ACHN (cell line): ENCODE results near the gene SPATA33.
A peak's percentile ranks its signal among the peaks of the same experiment; 100 is the strongest.

Experiments used
- DNase-seq: peaks from one replicate; pipeline ENCODE4 v3.0.0-alpha.2; 2015
- in situ Hi-C: cut with HindIII; loops from 2 replicates; pipeline ENCODE4 v1.10.0; 2017; ENCODE audit warnings: low sequenced_read_pairs, low pct_ligation_motif_present, low pct_unique_long_range_greater_than_20kb

SPATA33 gene

DNA sequence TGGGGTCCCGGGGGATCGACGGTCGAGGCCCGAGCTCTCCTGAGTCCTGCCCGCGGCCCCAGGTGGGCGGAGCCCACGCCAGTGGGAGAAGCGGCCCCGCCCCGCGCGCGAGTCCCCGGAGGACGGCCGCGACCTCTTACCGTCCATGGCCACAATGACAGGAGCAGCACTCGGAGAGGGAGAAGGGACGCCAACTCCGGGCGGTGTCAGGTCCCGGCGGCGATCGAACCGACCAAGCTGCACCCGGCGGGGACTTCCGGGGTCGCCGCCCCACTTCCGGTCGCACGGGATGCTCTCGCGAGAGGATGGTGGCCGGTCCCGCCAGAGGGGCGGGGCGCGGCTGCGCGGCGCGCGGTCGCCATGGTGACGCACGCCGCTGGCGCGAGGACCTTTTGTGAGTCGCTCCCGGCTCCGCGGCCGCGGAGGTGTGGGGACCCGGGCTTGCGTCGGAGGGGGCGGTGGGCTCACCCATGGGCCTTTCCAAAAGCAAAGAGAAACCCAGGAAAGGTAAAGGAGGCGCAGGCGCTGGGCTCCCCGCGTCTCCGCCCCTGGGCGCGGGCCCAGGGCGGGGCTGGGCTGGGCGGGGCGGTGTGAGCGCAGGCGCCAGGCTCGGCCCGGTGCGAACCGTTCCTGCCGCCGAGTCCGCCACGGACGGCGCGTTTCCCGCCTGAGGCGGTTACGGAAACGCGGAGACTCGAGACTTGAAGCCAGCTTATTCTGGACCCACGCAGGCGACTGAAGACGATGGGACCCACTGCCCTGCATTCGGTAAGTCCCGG is at the start of gene SPATA33, which contains the start of gene CHMP1A:
TSS of gene SPATA33 (plus strand) at position 395 of the 779 bp plus-strand sequence. CDS start at position 471, 76 bp downstream.
TSS of gene CHMP1A (minus strand) at position 267 of the 779 bp plus-strand sequence. CDS start at position 147, 120 bp downstream.
- DNase-seq = peak; percentile 93
- in situ Hi-C loops = no loop called here

DNA sequence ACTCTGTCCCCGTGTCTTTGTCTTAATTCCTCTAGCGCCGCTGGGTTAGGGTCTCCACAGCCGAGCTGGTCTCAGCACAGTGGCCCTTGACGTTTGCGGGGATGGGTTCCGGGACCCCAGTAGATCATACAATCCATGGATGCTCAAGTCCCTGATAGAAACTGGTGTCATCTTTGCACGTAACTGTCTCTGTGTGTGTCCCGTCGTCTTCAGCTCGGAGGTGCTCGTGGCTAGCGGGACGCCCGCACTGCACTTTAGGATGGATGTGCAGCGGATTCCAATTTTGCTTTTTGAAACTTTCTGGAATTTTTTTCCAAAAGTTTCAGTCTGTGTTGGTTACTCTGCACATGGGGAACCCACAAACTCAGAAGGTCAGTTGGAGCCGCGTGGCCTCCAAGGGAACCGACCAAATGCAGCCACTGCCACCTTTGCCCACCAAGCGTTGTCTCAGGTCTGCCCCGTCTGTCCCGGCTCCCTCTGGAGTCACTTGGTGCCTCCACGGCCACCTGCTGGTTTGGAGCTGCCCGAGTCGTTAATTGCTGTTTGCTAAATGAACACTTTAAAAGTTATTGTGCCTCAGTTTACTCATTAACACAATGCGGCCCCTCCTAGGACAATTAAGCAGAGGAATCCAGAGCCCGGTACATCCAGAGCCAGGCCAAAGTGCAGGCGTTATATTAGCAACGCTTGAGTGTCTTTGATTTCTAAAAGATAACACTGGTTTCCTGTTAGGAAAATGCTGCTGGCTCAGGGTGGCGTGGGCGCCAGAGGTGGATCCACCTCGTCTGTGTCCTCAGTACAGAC is 49.5 kb upstream of the SPATA33 start:
- in situ Hi-C loops = no loop called here
- no peak for DNase-seq

DNA sequence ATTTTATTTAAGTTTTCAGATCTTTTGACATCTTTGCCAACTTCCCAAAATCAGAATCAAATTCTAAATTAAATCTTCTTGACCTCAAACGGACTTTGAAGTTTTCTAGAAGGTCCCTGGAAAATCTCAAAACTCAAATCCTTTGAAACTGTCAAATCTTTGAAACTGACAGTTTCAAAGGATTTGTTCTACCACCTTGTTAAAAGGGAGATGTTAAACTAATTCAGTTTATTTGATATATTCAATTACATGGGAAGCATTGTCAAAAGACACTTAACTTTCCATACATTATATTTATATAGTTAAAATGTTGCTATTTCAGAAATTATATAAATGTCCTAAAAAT is 47.6 kb upstream of the SPATA33 start:
- no peak for DNase-seq
- in situ Hi-C loops = no loop called here

DNA sequence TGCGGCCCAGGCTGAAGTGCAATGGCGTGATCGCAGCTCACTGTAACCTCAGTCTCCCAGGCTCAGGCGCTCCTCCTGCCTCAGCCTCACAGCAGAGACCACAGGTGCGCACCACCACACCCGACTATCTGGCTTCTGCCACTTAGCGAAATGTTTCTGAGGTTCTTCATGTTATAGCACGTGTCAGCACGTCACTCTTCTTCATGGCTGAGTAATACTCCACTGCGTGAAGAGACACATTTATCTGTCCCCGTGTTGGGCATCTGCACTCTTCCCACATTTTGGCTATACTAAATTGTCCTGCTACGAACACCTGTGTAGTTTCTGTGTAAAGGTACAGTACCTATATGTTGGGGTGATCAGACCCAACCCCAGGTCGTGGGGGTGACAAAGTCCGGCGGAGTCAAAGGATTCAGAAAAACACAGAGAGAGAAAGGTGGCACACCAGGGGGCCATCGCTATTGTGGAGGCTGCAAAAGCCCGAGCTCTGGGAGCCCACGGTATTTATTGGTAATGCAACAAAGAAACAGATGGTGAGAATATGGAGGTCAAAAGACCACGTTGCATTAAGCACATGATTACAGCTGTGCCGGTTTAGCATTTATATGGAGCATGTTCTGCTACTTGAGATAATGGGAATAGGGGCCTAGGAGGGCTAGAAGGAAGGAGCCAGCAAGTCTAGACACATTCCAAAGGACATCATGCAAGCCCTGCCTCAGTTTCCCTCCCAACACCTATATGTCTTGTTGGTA is 45.0 kb upstream of the SPATA33 start:
- in situ Hi-C loops = no loop called here

DNA sequence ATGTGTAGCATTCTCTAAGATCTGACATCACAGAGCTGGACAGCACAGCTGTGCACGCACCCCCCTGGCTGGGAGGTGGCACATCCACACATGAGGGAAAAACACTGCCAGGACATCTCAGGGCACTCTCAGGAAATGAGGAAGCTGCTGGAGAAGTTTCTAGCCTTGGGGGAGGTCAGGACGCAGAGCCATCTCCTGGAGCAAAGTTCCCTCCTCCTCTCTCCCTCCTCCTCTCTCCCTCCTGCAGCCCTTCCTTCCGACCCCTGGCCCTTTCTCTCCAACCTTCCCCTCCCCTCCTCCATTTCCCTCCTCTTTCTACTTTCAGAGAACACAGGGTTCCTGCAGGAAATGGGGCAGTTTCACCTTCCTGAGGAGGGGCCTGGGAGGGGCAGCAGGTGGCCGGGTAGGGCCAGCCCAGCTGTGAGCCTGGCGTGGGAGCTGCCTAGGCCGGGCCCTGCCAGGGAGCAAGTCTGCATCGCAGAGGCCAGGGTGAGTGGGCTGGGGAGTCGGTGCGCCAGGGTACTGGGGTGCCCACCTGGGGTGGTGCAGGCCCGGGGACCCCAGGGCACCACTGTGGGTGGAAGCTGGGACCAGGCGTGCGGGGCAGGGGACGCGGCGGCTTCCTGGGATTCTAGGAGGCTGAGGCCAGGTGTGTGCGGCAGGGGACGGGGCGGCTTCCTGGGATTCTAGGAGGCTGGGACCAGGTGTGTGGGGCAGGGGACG is 44.2 kb upstream of the SPATA33 start, which contains the start of gene DPEP1:
TSS of gene DPEP1 (plus strand) at position 412 of the 723 bp plus-strand sequence. CDS start 16,769 bp downstream, outside the sequence.
- DNase-seq = no peak
- in situ Hi-C loops = no loop called here

More for the DNA sequence above, 45.0 kb upstream of the SPATA33 start:
- DNase-seq = no peak

DNA sequence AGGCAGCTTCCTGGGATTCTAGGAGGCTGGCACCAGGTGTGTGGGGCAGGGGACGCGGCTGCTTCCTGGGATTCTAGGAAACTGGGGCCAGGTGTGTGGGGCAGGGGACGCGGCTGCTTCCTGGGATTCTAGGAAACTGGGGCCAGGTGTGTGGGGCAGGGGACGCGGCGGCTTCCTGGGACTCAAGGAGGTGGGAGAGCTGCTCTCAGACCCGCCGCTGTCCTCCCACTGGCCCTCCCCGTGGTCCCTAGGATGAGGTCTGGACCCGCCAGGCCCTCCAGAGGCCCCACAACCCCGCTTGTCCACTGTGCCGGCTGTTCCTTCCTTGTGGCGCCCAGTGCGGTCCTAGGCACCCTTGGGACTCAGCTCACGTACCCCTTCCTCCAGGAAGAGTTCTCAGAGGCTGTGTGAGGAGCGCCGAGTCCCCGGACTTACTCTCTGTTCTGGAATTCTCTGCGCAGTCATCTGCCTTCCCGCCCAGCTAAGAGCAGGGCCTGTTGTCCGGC is 43.6 kb upstream of the SPATA33 start:
- DNase-seq = no peak
- in situ Hi-C loops = no loop called here

DNA sequence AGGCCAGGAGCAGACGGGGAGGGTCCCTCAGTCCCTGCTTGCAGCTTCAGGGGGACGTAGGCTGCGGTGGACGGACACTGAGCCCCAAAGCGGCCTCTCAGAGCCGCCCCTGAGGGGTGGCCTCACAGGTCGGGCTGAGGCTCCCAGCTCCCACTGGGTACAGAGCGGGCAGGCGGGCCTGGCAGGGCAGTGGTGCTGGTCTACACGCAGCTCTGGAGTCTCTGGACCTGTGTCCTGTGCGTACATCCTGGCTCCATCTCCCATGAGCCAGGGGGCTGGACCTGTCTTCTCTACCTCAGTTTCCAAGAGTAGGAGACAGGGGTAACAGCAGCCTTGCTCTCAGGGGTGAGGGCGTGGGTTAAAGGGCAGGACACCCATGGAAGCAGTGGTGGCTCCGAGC is 42.5 kb upstream of the SPATA33 start:
- in situ Hi-C loops = no loop called here
- no peak for DNase-seq

DNA sequence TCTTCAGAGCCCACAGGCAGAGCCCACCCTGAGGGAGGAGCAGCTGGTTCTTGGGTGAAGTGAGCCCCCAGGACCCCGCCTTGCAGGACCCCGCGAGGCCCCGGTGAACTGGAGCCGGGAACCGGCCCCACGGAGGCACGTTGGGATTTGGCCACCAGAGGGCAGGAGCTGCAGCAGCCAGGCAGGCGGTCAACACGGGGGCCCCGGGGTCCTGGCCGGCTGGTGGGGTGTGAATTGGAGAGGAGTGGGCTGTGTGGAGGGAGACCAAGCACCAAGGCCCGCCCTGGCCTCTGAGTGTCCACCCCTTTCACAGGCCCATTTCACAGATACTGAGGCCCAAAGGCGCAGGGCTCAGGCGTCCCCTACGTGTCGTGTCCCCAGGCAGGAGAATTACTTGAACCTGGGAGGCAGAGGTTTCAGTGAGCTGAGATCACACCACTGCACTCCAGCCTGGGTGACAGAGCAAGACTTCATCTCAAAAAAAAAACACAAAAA is 42.0 kb upstream of the SPATA33 start:
- in situ Hi-C loops = no loop called here
- DNase-seq = peak; percentile 45

DNA sequence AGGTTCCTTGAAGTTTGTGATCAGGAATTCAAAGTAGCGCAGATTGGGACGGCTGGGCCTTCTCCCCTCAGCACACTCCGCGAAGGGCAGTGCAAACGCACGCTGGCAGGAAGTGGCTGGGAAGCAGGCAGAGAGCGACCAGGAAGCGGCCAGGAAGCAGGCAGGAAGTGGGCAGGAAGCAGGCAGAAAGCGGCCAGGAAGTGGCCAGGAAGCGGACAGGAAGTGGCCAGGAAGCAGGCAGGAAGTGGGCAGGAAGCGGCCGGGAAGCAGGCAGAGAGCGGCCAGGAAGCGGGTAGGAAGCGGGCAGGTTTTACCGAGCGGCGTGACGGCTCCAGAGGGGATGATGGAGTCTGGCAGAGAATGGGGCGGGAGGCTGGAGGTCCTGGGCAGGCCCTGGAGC is 41.0 kb upstream of the SPATA33 start:
- in situ Hi-C loops = no loop called here
- DNase-seq = no peak

DNA sequence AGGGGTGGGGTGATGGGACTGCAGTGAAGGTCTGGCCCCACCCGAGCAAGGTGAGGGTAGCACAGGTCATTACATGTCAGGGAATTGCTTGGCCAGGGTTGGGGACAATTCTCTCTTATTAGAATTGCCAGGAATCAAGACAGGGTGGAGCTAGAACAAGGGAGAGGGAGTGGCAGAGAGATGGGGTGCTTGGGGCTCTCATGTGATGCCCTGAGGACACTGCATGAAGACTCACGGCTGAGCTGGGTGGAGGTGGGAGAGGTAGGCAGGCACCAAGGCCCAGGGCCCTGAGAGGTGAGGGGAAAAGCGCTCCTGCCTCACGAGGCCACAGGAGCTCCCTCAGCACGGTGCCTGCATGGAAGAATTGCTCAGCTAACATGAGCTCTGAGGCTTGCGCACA is 40.6 kb upstream of the SPATA33 start:
- in situ Hi-C loops = no loop called here
- no peak for DNase-seq

DNA sequence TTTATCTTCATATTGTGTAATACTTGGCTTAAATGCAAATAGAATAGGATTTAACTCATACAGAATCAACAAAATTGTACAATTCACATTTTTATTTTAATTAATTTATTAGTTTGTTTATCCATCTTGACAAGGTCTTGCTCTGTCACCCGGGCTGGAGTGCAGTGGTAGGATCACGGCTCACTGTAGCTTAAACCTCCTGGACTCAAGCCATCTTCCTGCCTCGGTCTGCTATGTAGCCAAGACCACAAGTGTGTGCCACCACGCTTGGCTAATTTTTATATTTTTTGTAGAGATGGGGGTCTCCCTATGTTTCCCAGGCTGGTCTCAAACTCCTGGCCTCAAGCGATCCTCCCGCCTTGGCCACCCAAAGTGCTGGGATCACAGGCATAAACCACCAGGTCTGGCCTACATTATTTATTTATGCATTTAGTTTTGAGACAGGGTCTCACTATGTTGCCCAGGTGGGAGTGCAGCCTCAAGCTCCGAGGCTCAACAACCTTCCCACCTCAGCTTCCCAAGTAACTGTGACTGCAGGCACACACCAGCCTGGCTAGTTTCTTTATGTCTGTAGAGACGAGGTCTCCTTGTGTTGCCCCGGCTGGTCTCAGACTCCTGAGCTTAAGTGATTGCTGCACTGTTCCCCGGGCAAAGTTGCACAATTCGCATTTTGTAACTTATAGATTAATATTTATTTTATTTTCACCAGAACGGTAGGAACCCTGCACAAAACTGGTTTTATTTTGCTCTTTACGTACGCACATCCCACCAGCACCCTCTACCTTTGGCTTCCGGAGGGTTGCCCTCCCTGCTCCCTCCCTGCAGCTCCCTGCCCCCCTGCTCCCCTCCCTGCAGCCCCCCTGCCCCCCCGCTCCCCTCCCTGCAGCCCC is 39.3 kb upstream of the SPATA33 start:
- peak; percentile 52 for DNase-seq
- in situ Hi-C loops = no loop called here

DNA sequence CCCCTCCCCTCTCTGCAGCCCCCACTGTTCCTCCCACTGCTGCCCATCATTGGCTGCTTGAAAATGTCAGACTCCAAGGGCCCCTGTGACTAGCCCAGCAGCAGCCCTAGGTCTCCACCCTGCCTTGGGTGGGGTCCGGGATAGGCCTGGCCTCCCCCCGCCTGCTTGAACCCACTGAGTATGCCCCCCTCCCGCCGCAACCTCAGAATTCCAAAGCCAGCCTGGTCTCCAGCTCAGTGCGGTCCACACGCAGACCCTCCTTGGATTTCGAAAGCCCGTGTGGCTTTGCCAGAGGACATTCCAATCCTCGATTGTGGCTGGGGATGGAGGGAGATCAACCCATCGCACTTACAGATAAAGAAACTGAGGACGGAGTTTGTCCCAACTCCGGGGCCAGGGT is 37.8 kb upstream of the SPATA33 start:
- DNase-seq = no peak
- in situ Hi-C loops = no loop called here

DNA sequence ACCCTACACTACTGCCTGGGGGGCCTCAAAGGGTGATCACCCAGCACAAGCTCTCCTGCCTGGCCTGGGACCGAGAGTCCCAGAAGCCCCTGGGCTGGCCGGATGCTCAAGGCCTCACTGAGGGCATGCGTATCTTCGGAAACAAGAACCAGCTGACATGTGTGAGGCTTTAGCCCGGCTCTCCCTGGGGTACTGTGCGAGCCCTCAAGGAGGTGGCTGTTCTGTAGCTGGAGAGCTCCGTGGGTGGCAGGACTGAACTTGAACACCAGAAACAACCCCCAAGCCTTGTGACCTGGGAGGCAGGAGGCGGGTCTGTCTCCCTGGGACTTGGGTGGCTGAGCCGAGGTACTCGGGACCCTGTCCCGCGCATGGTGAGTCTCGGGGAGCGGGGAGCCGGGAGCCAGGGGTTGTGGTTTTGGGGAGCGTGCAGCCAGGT is 37.2 kb upstream of the SPATA33 start:
- in situ Hi-C loops = no loop called here
- DNase-seq = no peak

DNA sequence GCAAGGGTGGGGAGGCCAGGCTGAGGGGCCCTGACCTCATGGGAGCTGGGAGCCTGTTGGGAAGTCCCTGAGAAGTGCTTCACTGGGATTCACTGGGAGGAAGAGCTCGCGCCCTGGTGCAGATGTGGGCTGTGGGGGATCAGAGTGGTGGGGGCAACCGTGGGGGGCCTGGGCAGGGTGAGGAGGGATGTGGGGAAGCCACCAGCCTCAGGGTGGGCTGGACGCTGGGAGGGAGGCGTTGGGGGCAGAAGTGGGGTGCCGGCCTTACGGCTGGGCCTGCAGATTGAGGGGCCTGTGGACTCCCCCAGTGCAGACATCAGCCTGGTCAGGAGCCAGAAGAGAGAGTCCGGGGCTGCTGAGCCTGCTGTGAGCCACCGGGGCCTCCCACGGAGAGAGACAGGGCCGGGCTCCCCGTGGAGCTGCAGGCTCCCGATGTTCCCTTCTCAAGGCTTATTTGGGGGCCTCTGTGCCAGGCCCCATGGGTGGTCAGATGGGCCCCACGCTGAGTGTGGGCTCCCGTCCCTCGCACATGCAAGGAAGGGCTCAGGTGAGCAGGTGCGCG is 36.4 kb upstream of the SPATA33 start:
- no peak for DNase-seq
- in situ Hi-C loops = no loop called here

DNA sequence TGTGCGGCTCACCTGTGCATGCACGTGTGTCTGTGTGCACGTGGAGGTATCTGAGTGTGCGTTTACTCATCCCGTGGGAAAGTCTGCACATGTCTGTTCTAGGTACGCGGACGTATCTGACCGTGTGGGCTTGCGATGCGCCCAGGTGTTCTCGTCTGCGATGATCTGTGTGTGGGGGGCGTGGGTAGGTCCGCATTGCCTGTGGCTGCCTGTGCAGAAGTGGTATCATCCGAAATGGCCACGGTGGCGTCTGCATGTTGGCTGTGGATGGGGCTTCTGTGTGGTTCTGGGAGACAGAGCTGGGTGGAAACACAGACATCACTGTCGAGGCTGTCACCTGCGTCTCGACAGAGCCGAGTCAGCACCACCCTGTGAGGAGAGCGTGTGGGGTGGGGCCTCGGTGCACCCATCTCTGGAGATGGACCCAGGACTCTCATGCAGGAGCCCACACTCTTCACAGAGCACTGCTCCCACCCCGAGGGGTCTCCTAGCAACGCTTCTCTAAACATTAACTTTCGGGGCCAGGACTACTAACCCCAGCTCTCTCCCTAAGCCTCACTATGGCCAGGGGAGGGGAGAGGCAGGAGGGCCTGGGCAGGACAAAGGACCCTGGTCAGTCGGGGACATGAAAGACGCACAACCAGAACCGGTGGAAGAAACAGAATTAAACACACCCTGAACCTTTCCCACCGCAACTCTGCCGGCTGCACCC is 35.8 kb upstream of the SPATA33 start:
- in situ Hi-C loops = no loop called here
- DNase-seq = no peak

DNA sequence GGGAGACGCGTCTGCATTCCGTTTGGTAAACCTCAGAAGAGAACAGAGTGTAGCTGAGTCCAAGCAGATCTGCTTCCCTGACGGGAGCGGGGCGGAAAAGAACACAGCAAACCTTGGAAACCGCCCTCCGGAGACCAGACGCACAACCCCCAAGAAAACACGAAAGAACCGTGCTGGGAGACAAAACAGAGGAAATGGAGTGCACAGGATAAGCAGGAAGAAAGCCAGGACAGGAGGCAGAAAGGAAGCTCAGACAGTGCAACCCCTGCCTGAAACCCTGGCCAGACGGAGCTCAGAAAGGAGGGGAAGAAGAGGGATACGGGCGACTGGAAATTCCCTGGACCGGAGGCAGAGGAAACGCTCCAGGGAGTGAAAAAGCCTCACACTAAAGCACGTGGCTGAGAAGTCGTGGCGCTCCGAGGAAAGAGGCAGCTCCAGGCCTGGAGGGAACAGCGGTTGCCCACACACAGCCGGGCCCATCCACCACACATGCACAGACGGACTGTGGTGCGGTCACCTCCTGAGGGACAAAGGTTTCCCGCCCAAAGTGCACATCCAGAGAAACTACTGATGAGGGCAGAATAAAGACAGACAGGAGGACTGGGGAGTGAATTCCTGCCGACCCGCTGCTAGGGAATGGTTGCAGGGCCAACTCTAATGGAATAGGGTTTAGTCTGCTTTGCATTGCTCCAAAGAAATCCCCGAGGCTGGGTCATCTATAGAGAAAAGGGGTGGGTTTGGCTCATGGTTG is 34.0 kb upstream of the SPATA33 start:
- in situ Hi-C loops = no loop called here
- no peak for DNase-seq
